Measurements from ENCODE around the gene VWA2. TPM values are rescaled to one million over a fixed set of nuclear protein-coding genes. Genes with fewer than 3 reads are reported as not detected.

VWA2 gene
- total RNA-seq, 1 donor from 2014 or later = not detected

GRCh38 chr10:114252883-114253282 is 13.8 kb downstream of the VWA2 start:
- H3K4me1 Mint-ChIP-seq (ENCODE audit: low read depth) = no peaks in the 10 kb centered on the region
- no peak for DNase-seq (ENCODE audit: low spot score)
- no peak overlapping the region for H3K4me3 Mint-ChIP-seq
- H3K36me3 Mint-ChIP-seq (ENCODE audit: low read depth) = no peaks in the 10 kb centered on the region
- intact Hi-C loops (cut with micrococcal nuclease) = no loop called here
- no peak overlapping the region for H3K27ac Mint-ChIP-seq
- H3K27me3 Mint-ChIP-seq (ENCODE audit: insufficient read depth) = no peaks in the 10 kb centered on the region
- H3K9me3 Mint-ChIP-seq = peaks cover 6% of the 10 kb centered on the region

- H3K4me1 Mint-ChIP-seq (ENCODE audit: low read depth) = no peaks in the 10 kb centered on the region
- H3K27me3 Mint-ChIP-seq (ENCODE audit: insufficient read depth) = no peaks in the 10 kb centered on the region
- no peak overlapping the region for H3K27ac Mint-ChIP-seq
- H3K36me3 Mint-ChIP-seq (ENCODE audit: low read depth) = no peaks in the 10 kb centered on the region
- no peak overlapping the region for H3K4me3 Mint-ChIP-seq
- no peak for DNase-seq (ENCODE audit: low spot score)
- peaks cover 6% of the 10 kb centered on the region for H3K9me3 Mint-ChIP-seq
- intact Hi-C loops (cut with micrococcal nuclease) = no loop called here
Observed at GRCh38 chr10:114255227-114255626, 16.2 kb downstream of the VWA2 start.

- peaks cover 4% of the 10 kb centered on the region for H3K4me1 Mint-ChIP-seq (ENCODE audit: low read depth)
- H3K36me3 Mint-ChIP-seq (ENCODE audit: low read depth) = no peaks in the 10 kb centered on the region
- H3K27ac Mint-ChIP-seq = no peak overlapping the region
- intact Hi-C loops (cut with micrococcal nuclease) = no loop called here
- H3K27me3 Mint-ChIP-seq (ENCODE audit: insufficient read depth) = no peaks in the 10 kb centered on the region
- no peak overlapping the region for H3K4me3 Mint-ChIP-seq
- DNase-seq (ENCODE audit: low spot score) = no peak
- peaks cover 6% of the 10 kb centered on the region for H3K9me3 Mint-ChIP-seq
Observed at GRCh38 chr10:114256008-114256765, 17.1 kb downstream of the VWA2 start.

- no peaks in the 10 kb centered on the region for H3K36me3 Mint-ChIP-seq (ENCODE audit: low read depth)
- no peak overlapping the region for H3K27ac Mint-ChIP-seq
- H3K4me3 Mint-ChIP-seq = no peak overlapping the region
- peaks cover 6% of the 10 kb centered on the region for H3K4me1 Mint-ChIP-seq (ENCODE audit: low read depth)
- DNase-seq (ENCODE audit: low spot score) = no peak
- intact Hi-C loops (cut with micrococcal nuclease) = no loop called here
- no peaks in the 10 kb centered on the region for H3K27me3 Mint-ChIP-seq (ENCODE audit: insufficient read depth)
- H3K9me3 Mint-ChIP-seq = peaks cover 6% of the 10 kb centered on the region
Observed at GRCh38 chr10:114256822-114257221, 17.8 kb downstream of the VWA2 start.

- intact Hi-C loops (cut with micrococcal nuclease) = no loop called here
- peaks cover 6% of the 10 kb centered on the region for H3K9me3 Mint-ChIP-seq
- no peaks in the 10 kb centered on the region for H3K27me3 Mint-ChIP-seq (ENCODE audit: insufficient read depth)
- H3K4me1 Mint-ChIP-seq (ENCODE audit: low read depth) = peaks cover 6% of the 10 kb centered on the region
- H3K27ac Mint-ChIP-seq = no peak overlapping the region
- DNase-seq (ENCODE audit: low spot score) = no peak
- no peak overlapping the region for H3K4me3 Mint-ChIP-seq
- no peaks in the 10 kb centered on the region for H3K36me3 Mint-ChIP-seq (ENCODE audit: low read depth)
Observed at GRCh38 chr10:114257498-114257897, 18.4 kb downstream of the VWA2 start.

GRCh38 chr10:114258274-114258840 is 19.3 kb downstream of the VWA2 start:
- intact Hi-C loops (cut with micrococcal nuclease) = no loop called here
- Mint-ChIP-seq H3K36me3 (ENCODE audit: low read depth) (no peaks in the 10 kb centered on the region), H3K27ac (no peak overlapping the region), H3K4me1 (ENCODE audit: low read depth) (peaks cover 6% of the 10 kb centered on the region), H3K9me3 (peaks cover 4% of the 10 kb centered on the region), H3K27me3 (ENCODE audit: insufficient read depth) (no peaks in the 10 kb centered on the region), H3K4me3 (no peak overlapping the region)
- no peak for DNase-seq (ENCODE audit: low spot score)

GRCh38 chr10:114259824-114260223 is 20.8 kb downstream of the VWA2 start:
- Mint-ChIP-seq H3K9me3 (no peaks in the 10 kb centered on the region), H3K27ac (no peak overlapping the region), H3K4me1 (ENCODE audit: low read depth) (peaks cover 6% of the 10 kb centered on the region), H3K27me3 (ENCODE audit: insufficient read depth) (peaks cover 3% of the 10 kb centered on the region), H3K36me3 (ENCODE audit: low read depth) (no peaks in the 10 kb centered on the region), H3K4me3 (no peak overlapping the region)
- intact Hi-C loops (cut with micrococcal nuclease) = no loop called here
- no peak for DNase-seq (ENCODE audit: low spot score)

- peaks cover 4% of the 10 kb centered on the region for H3K27me3 Mint-ChIP-seq (ENCODE audit: insufficient read depth)
Observed at GRCh38 chr10:114260366-114260765, 21.3 kb downstream of the VWA2 start.

GRCh38 chr10:114261076-114261475 is 22.0 kb downstream of the VWA2 start:
- Mint-ChIP-seq H3K4me3 (no peak overlapping the region), H3K27ac (no peak overlapping the region), H3K36me3 (ENCODE audit: low read depth) (no peaks in the 10 kb centered on the region), H3K9me3 (no peaks in the 10 kb centered on the region), H3K4me1 (ENCODE audit: low read depth) (peaks cover 6% of the 10 kb centered on the region), H3K27me3 (ENCODE audit: insufficient read depth) (peaks cover 4% of the 10 kb centered on the region)
- DNase-seq (ENCODE audit: low spot score) = no peak
- intact Hi-C loops (cut with micrococcal nuclease) = no loop called here

More at GRCh38 chr10:114260366-114260765, 21.3 kb downstream of the VWA2 start:
- Mint-ChIP-seq H3K27ac (no peak overlapping the region), H3K4me1 (ENCODE audit: low read depth) (peaks cover 6% of the 10 kb centered on the region), H3K9me3 (no peaks in the 10 kb centered on the region), H3K36me3 (ENCODE audit: low read depth) (no peaks in the 10 kb centered on the region), H3K4me3 (no peak overlapping the region)
- no peak for DNase-seq (ENCODE audit: low spot score)
- intact Hi-C loops (cut with micrococcal nuclease) = no loop called here

- H3K36me3 Mint-ChIP-seq (ENCODE audit: low read depth) = no peaks in the 10 kb centered on the region
- H3K27ac Mint-ChIP-seq = no peak overlapping the region
- intact Hi-C loops (cut with micrococcal nuclease) = no loop called here
- H3K27me3 Mint-ChIP-seq (ENCODE audit: insufficient read depth) = peaks cover 4% of the 10 kb centered on the region
- no peak overlapping the region for H3K4me3 Mint-ChIP-seq
- no peaks in the 10 kb centered on the region for H3K9me3 Mint-ChIP-seq
- DNase-seq (ENCODE audit: low spot score) = no peak
- peaks cover 6% of the 10 kb centered on the region for H3K4me1 Mint-ChIP-seq (ENCODE audit: low read depth)
Observed at GRCh38 chr10:114262496-114262895, 23.4 kb downstream of the VWA2 start.

GRCh38 chr10:114265392-114266053 is 26.5 kb downstream of the VWA2 start:
- H3K27ac Mint-ChIP-seq = no peak overlapping the region

GRCh38 chr10:114266521-114266920 is 27.5 kb downstream of the VWA2 start:
- no peak for DNase-seq (ENCODE audit: low spot score)
- no peaks in the 10 kb centered on the region for H3K36me3 Mint-ChIP-seq (ENCODE audit: low read depth)
- H3K4me3 Mint-ChIP-seq = no peak overlapping the region
- H3K9me3 Mint-ChIP-seq = no peaks in the 10 kb centered on the region
- intact Hi-C loops (cut with micrococcal nuclease) = no loop called here
- H3K27me3 Mint-ChIP-seq (ENCODE audit: insufficient read depth) = peaks cover 4% of the 10 kb centered on the region
- H3K4me1 Mint-ChIP-seq (ENCODE audit: low read depth) = no peaks in the 10 kb centered on the region
- no peak overlapping the region for H3K27ac Mint-ChIP-seq

More at GRCh38 chr10:114265392-114266053, 26.5 kb downstream of the VWA2 start:
- H3K36me3 Mint-ChIP-seq (ENCODE audit: low read depth) = no peaks in the 10 kb centered on the region
- no peak for DNase-seq (ENCODE audit: low spot score)
- H3K4me3 Mint-ChIP-seq = no peak overlapping the region
- peaks cover 6% of the 10 kb centered on the region for H3K4me1 Mint-ChIP-seq (ENCODE audit: low read depth)
- H3K27me3 Mint-ChIP-seq (ENCODE audit: insufficient read depth) = peaks cover 4% of the 10 kb centered on the region
- no peaks in the 10 kb centered on the region for H3K9me3 Mint-ChIP-seq
- intact Hi-C loops (cut with micrococcal nuclease) = no loop called here

GRCh38 chr10:114271075-114271778 is 32.2 kb downstream of the VWA2 start:
- no peak overlapping the region for H3K4me3 Mint-ChIP-seq
- DNase-seq (ENCODE audit: low spot score) = no peak
- H3K9me3 Mint-ChIP-seq = no peaks in the 10 kb centered on the region
- H3K27ac Mint-ChIP-seq = no peak overlapping the region
- H3K4me1 Mint-ChIP-seq (ENCODE audit: low read depth) = no peaks in the 10 kb centered on the region
- intact Hi-C loops (cut with micrococcal nuclease) = no loop called here
- H3K27me3 Mint-ChIP-seq (ENCODE audit: insufficient read depth) = no peaks in the 10 kb centered on the region
- no peaks in the 10 kb centered on the region for H3K36me3 Mint-ChIP-seq (ENCODE audit: low read depth)
